Osteoblast (primary cell): ENCODE results near the gene POLR2H. TPM values are rescaled to one million over a fixed set of nuclear protein-coding genes. Genes with fewer than 3 reads are reported as not detected.

Experiments
- DNase-seq: peaks from one replicate; pipeline ENCODE4 v3.0.0; 2011; ENCODE audit warnings: low spot score, mixed read lengths; ENCODE audit not compliant: insufficient read length; ENCODE audit errors: missing footprints
- H2AFZ ChIP-seq: 2 replicates; pipeline ENCODE4 v1.6.0; 2011; ENCODE audit warnings: mild to moderate bottlenecking, low read length
- H3K27ac ChIP-seq: 2 replicates; pipeline ENCODE4 v1.5.1; 2011; ENCODE audit warnings: mild to moderate bottlenecking, low read depth, low read length, moderate library complexity
- H3K27me3 ChIP-seq: 2 replicates; pipeline ENCODE4 v1.6.0; 2012; ENCODE audit warnings: mild to moderate bottlenecking, control low read depth, inconsistent platforms, low read length, moderate library complexity; ENCODE audit not compliant: insufficient read depth
- H3K36me3 ChIP-seq: 2 replicates; pipeline ENCODE4 v1.5.1; 2011; ENCODE audit warnings: mild to moderate bottlenecking, low read length, control low read depth, moderate library complexity; ENCODE audit not compliant: insufficient read depth
- H3K4me1 ChIP-seq: 2 replicates; pipeline ENCODE4 v1.5.1; 2011; ENCODE audit warnings: mild to moderate bottlenecking, low read length, control low read depth, moderate library complexity; ENCODE audit not compliant: insufficient read depth
- H3K4me2 ChIP-seq: 2 replicates; pipeline ENCODE4 v1.6.0; 2011; ENCODE audit warnings: mild to moderate bottlenecking, low read length; ENCODE audit not compliant: insufficient read depth
- H3K4me3 ChIP-seq: fragments of 200-600 bp; sonication (generic); 3 replicates; pipeline ENCODE4 v1.5.1; 2012; ENCODE audit warnings: mild to moderate bottlenecking, low read length, inconsistent platforms; ENCODE audit not compliant: insufficient read depth
- H3K79me2 ChIP-seq: 2 replicates; pipeline ENCODE4 v1.6.0; 2012; ENCODE audit warnings: mild to moderate bottlenecking, low read length, control low read depth, inconsistent platforms; ENCODE audit not compliant: insufficient read depth
- H3K9me3 ChIP-seq: 2 replicates; pipeline ENCODE4 v1.5.1; 2011; ENCODE audit warnings: low read depth, low read length, control low read depth
- H4K20me1 ChIP-seq: 2 replicates; pipeline ENCODE4 v1.6.0; 2012; ENCODE audit warnings: mild to moderate bottlenecking, low read length, control low read depth; ENCODE audit not compliant: insufficient read depth
- CTCF ChIP-seq: IDR thresholded peaks from 2 replicates; pipeline ENCODE4 v1.5.1; 2011; ENCODE audit warnings: mild to moderate bottlenecking, low read depth, low read length, moderate library complexity; ENCODE audit errors: extremely low read depth
- total RNA-seq: library from RNA; depleted of rRNA; stranded (reverse); fragments of >200 nt; gene quantifications from 2 replicates; pipeline ENCODE4 v1.2.3, GENCODE V29; 2012

POLR2H gene
- total RNA-seq, 1 donor = 61.2 TPM

- Histone ChIP-seq H3K27me3 (no peaks in the 10 kb centered on the region), H3K79me2 (peaks cover 34% of the 10 kb centered on the region), H3K27ac (no peak overlapping the region), H3K4me3 (no peak overlapping the region), H4K20me1 (peaks cover 16% of the 10 kb centered on the region), H3K4me1 (peaks cover 33% of the 10 kb centered on the region), H2AFZ (no peak overlapping the region), H3K9me3 (no peaks in the 10 kb centered on the region), H3K4me2 (no peak overlapping the region), H3K36me3 (peaks cover 21% of the 10 kb centered on the region)
- no peak for TF ChIP-seq CTCF
- peak; percentile 13 for DNase-seq
Observed at GRCh38 chr3:184341925-184342324, 19.6 kb upstream of the POLR2H start.

- Histone ChIP-seq H3K36me3 (peaks cover 21% of the 10 kb centered on the region), H3K27ac (no peak overlapping the region), H2AFZ (no peak overlapping the region), H3K27me3 (no peaks in the 10 kb centered on the region), H3K4me2 (no peak overlapping the region), H4K20me1 (peaks cover 9% of the 10 kb centered on the region), H3K79me2 (peaks cover 20% of the 10 kb centered on the region), H3K4me1 (peaks cover 18% of the 10 kb centered on the region), H3K9me3 (no peaks in the 10 kb centered on the region), H3K4me3 (no peak overlapping the region)
- peak; percentile 55 for DNase-seq
- no peak for TF ChIP-seq CTCF
Observed at GRCh38 chr3:184343200-184343876, 18.2 kb upstream of the POLR2H start.

- Histone ChIP-seq H3K4me1 (peaks cover 12% of the 10 kb centered on the region), H3K9me3 (no peaks in the 10 kb centered on the region)
Observed at GRCh38 chr3:184344579-184345316, 16.8 kb upstream of the POLR2H start.

More at GRCh38 chr3:184344579-184345316, 16.8 kb upstream of the POLR2H start:
- peaks cover 8% of the 10 kb centered on the region for H3K79me2 ChIP-seq
- H3K27ac ChIP-seq = no peak overlapping the region
- peaks cover 6% of the 10 kb centered on the region for H4K20me1 ChIP-seq
- peak; percentile 75 for DNase-seq
- H2AFZ ChIP-seq = no peak overlapping the region
- no peak for TF ChIP-seq CTCF
- H3K4me3 ChIP-seq = no peak overlapping the region
- peaks cover 21% of the 10 kb centered on the region for H3K36me3 ChIP-seq
- no peaks in the 10 kb centered on the region for H3K27me3 ChIP-seq
- H3K4me2 ChIP-seq = no peak overlapping the region
